DMS 273 (cell line): ENCODE measurements around the gene C1orf226.
"Not testable (repeated sequence)": the region's sequence is repeated elsewhere in the genome, so short reads cannot be mapped to it uniquely, and the experiment has no call there.

Experiments
- DNase-seq: peaks from one replicate; lab custom pipeline; 2025; ENCODE audit not compliant: unreplicated experiment; lab: John Stamatoyannopoulos, UW

Gene C1orf226

GRCh38 chr1:162404550-162405160 lies 23.1 kb downstream of the C1orf226 start:
- no peak for DNase-seq

- no peak for DNase-seq
These were observed 24.3 kb downstream of the C1orf226 start for GRCh38 chr1:162405800-162406199.

- no peak for DNase-seq
These were observed 25.3 kb downstream of the C1orf226 start for GRCh38 chr1:162406811-162407210.

- no peak for DNase-seq
These were observed 26.0 kb downstream of the C1orf226 start for GRCh38 chr1:162407539-162407938.

GRCh38 chr1:162412002-162412401 lies 30.5 kb downstream of the C1orf226 start, which contains the start of gene SH2D1B:
TSS of gene SH2D1B (minus strand) at chr1:162412136. CDS start at chr1:162412016, 120 bp downstream.
- no peak for DNase-seq

GRCh38 chr1:162416215-162416614 lies 34.7 kb downstream of the C1orf226 start:
- no peak for DNase-seq

- DNase-seq, result no peak
These were observed 35.4 kb downstream of the C1orf226 start for GRCh38 chr1:162416909-162417308.

- no peak for DNase-seq
These were observed 36.1 kb downstream of the C1orf226 start for GRCh38 chr1:162417650-162418049.

- not testable (repeated sequence) for DNase-seq
These were observed 37.1 kb downstream of the C1orf226 start for GRCh38 chr1:162418584-162418983.

- not testable (repeated sequence) for DNase-seq
These were observed 38.0 kb downstream of the C1orf226 start for GRCh38 chr1:162419450-162419931.

- no peak for DNase-seq
These were observed 38.6 kb downstream of the C1orf226 start for GRCh38 chr1:162420120-162420519.

- no peak for DNase-seq
These were observed 40.0 kb downstream of the C1orf226 start for GRCh38 chr1:162421258-162422164.

GRCh38 chr1:162422662-162423375 lies 41.3 kb downstream of the C1orf226 start:
- no peak for DNase-seq

- DNase-seq, result no peak
These were observed 49.1 kb downstream of the C1orf226 start for GRCh38 chr1:162430583-162430982.

GRCh38 chr1:162432977-162433713 lies 51.6 kb downstream of the C1orf226 start:
- not testable (repeated sequence) for DNase-seq
